Activated B cell treated with CpG ODN at 0.5 μM for 24 hours (primary cell): ENCODE data around the gene ABHD12. TPM values are rescaled to one million over a fixed set of nuclear protein-coding genes. Genes with fewer than 3 reads are reported as not detected.

Experiments
- ATAC-seq: fragments of 200-7000 bp; cut with Tn5 transposase; one replicate; pipeline ENCODE4 v1.10.0; 2021; ENCODE audit warnings: low read depth, mild to moderate bottlenecking, moderate library complexity
- CTCF ChIA-PET: fragments of 350-600 bp; sonication (Branson Sonifier 250); formaldehyde crosslinking; loops from one replicate; lab custom pipeline; 2021; ENCODE audit warnings: antibody characterized with exemption; lab: Charles Lee
- POLR2A ChIA-PET: fragments of 350-600 bp; sonication (Branson Sonifier 250); formaldehyde crosslinking; loops from one replicate; lab custom pipeline; 2021; ENCODE audit warnings: antibody characterized with exemption; lab: Charles Lee
- DNase-seq: peaks from one replicate; pipeline ENCODE4 v3.0.0; 2022
- H3K27ac Mint-ChIP-seq: one replicate; pipeline ENCODE4 v1.8.0; 2020; ENCODE audit warnings: mixed read lengths
- H3K27me3 Mint-ChIP-seq: one replicate; pipeline ENCODE4 v1.8.0; 2021; ENCODE audit warnings: mixed read lengths
- H3K36me3 Mint-ChIP-seq: one replicate; pipeline ENCODE4 v1.8.0; 2021; ENCODE audit warnings: low read depth, mixed read lengths
- H3K4me1 Mint-ChIP-seq: one replicate; pipeline ENCODE4 v1.8.0; 2021; ENCODE audit warnings: mixed read lengths
- H3K4me3 Mint-ChIP-seq: one replicate; pipeline ENCODE4 v1.8.0; 2020; ENCODE audit warnings: mild to moderate bottlenecking, mixed read lengths
- H3K9me3 Mint-ChIP-seq: one replicate; pipeline ENCODE4 v1.8.0; 2020; ENCODE audit warnings: mixed read lengths
- intact Hi-C: fragments of 100-400 bp; cut with micrococcal nuclease; formaldehyde crosslinking; loops from one replicate; pipeline ENCODE4 v1.15.1; 2024
- total RNA-seq: library from RNA; stranded (reverse); gene quantifications from 2 replicates; pipeline ENCODE4 v1.2.3, GENCODE V29; 2022
- TF ChIP-seq, protein P1 (sequence below): fragments of 200-600 bp; IDR thresholded peaks from one replicate; pipeline ENCODE4 v1.8.0; 2022; ENCODE audit warnings: antibody characterized with exemption, mild to moderate bottlenecking

Gene ABHD12
- total RNA-seq, 1 donor from 2014 or later: 16.3 TPM

DNA sequence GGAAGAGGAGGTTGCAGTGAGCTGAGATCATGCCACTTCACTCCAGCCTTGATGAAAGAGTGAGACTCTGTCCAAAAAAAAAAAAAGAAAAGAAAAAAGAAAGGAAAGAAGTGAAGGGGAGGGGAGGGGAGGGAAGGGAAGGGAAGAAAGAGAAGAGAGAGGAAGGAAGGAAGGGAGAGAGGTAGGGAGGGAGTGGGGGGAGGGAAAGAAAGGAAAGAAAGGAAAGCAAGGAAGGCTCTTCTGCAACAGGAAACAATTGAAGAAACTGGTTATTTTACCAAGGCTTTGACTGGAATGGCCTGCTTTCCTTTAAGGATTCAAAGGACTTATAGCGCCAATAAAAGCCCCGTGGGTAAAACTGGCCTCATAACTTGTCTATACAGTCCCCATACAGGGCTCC lies 64.6 kb downstream of the ABHD12 start:
- TF ChIP-seq, protein P1, sequence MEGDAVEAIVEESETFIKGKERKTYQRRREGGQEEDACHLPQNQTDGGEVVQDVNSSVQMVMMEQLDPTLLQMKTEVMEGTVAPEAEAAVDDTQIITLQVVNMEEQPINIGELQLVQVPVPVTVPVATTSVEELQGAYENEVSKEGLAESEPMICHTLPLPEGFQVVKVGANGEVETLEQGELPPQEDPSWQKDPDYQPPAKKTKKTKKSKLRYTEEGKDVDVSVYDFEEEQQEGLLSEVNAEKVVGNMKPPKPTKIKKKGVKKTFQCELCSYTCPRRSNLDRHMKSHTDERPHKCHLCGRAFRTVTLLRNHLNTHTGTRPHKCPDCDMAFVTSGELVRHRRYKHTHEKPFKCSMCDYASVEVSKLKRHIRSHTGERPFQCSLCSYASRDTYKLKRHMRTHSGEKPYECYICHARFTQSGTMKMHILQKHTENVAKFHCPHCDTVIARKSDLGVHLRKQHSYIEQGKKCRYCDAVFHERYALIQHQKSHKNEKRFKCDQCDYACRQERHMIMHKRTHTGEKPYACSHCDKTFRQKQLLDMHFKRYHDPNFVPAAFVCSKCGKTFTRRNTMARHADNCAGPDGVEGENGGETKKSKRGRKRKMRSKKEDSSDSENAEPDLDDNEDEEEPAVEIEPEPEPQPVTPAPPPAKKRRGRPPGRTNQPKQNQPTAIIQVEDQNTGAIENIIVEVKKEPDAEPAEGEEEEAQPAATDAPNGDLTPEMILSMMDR: no peak
- peaks cover 22% of the 10 kb centered on the region for H3K4me1 Mint-ChIP-seq
- H3K36me3 Mint-ChIP-seq: peaks cover 8% of the 10 kb centered on the region
- intact Hi-C loops: no loop called here
- DNase-seq (no peak), ATAC-seq (no peak)
- ChIA-PET CTCF (no interaction called here), POLR2A (no interaction called here)
- H3K27me3 Mint-ChIP-seq: no peaks in the 10 kb centered on the region
- H3K4me3 Mint-ChIP-seq: no peak overlapping the region
- no peaks in the 10 kb centered on the region for H3K9me3 Mint-ChIP-seq
- no peak overlapping the region for H3K27ac Mint-ChIP-seq

DNA sequence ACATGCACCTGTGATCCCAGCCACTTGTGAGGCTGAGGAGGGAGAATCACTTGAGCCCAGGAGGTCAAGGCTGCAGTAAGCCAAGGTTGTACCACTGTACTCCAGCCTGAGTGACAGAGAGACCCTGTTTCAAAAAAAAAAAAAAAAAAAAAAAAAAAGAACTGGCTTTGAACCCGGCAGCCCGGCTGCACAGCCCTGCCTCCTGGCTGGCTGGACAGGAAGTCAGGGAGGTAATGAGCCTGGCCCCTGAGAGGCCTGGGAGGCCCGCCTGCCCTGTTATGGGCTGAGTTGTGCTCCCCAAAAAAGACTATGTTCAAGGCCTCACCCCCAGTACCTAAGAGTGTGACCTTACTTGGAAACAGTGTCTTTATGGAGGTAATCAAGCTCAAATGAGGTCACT lies 65.6 kb downstream of the ABHD12 start:
- TF ChIP-seq, protein P1: no peak
- intact Hi-C loops: no loop called here
- peaks cover 10% of the 10 kb centered on the region for H3K36me3 Mint-ChIP-seq
- H3K9me3 Mint-ChIP-seq: no peaks in the 10 kb centered on the region
- POLR2A ChIA-PET: no interaction called here
- H3K4me3 Mint-ChIP-seq: no peak overlapping the region
- H3K4me1 Mint-ChIP-seq: peaks cover 20% of the 10 kb centered on the region
- ATAC-seq: no peak
- CTCF ChIA-PET: interaction anchor here (1.6 kb wide), 1 partner anchor 74 kb away, joined by 5 read pairs; no protein-coding TSS in a partner anchor
- DNase-seq: no peak
- H3K27me3 Mint-ChIP-seq: no peaks in the 10 kb centered on the region
- no peak overlapping the region for H3K27ac Mint-ChIP-seq

DNA sequence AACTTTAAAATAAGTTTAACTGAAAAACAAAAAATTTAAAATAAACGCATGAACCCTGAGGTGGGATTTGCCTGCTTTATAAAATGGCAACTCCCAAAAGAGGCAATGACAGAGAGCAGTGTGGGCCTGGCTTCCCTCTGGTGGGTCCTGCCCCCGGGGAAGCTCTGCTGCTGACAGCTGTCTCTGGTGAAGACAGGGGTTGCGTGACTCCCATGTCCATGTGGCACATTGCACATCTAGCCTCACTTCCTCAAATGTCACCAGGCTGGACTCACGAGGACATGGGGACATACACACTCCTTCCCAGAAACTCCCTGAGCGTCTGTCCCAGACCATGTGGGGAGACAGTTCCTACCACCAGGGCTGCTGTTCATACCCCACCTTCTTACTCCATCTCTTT lies 66.2 kb downstream of the ABHD12 start:
- H3K4me3 Mint-ChIP-seq: no peak overlapping the region
- H3K27me3 Mint-ChIP-seq: no peaks in the 10 kb centered on the region
- no peak overlapping the region for H3K27ac Mint-ChIP-seq
- H3K4me1 Mint-ChIP-seq: peaks cover 21% of the 10 kb centered on the region
- peaks cover 10% of the 10 kb centered on the region for H3K36me3 Mint-ChIP-seq
- ATAC-seq (no peak), DNase-seq (no peak)
- intact Hi-C loops: no loop called here
- TF ChIP-seq, protein P1: no peak
- ChIA-PET POLR2A (interaction anchor here (0.9 kb wide), 1 partner anchor 10 kb away, joined by 3 read pairs; no protein-coding TSS in a partner anchor), CTCF (interaction anchor here (1.6 kb wide), 1 partner anchor 75 kb away, joined by 5 read pairs; no protein-coding TSS in a partner anchor)
- no peaks in the 10 kb centered on the region for H3K9me3 Mint-ChIP-seq

DNA sequence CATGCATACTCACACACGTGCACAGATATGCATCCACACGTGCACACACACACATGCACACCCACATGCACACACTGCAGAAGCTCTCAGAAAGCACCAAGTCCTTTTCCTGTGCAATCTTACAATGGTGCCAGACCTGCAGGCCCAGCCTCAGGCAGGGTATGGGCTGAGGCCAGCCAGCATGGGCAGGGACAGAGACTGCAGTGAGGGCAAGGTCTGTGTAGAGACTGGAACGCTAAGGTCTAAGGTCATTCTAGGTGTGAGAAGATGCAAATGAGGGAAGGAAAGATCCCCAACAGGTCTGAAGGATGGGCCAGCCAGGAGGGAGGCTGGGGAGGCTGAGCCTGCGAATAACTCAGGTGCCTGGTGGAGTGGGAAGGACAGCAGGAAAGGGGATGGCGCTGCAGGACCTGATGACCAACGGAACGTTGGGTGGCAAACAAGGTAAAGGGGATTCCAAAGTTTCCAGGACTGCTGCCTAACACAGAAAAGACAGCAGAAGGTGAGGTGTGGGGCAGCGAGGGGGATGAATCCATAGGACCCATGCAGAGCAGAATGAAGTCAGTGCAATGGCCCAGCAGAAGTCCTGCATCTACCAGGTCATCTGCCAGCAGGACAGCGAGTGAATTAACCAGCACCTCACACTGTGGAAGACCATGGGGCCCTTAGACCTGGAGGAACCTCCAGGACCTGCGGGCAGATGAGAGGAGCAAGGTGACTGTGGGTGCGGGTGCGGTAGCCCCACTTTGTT lies 67.0 kb downstream of the ABHD12 start:
- peaks cover 28% of the 10 kb centered on the region for H3K4me1 Mint-ChIP-seq
- TF ChIP-seq, protein P1: no peak
- H3K9me3 Mint-ChIP-seq: no peaks in the 10 kb centered on the region
- H3K27ac Mint-ChIP-seq: no peak overlapping the region
- DNase-seq (peak; percentile 11), ATAC-seq (no peak)
- peaks cover 10% of the 10 kb centered on the region for H3K36me3 Mint-ChIP-seq
- no peak overlapping the region for H3K4me3 Mint-ChIP-seq
- intact Hi-C loops: no loop called here
- ChIA-PET POLR2A (interaction anchor here (0.9 kb wide), 1 partner anchor 9 kb away, joined by 3 read pairs; no protein-coding TSS in a partner anchor), CTCF (no interaction called here)
- no peaks in the 10 kb centered on the region for H3K27me3 Mint-ChIP-seq

DNA sequence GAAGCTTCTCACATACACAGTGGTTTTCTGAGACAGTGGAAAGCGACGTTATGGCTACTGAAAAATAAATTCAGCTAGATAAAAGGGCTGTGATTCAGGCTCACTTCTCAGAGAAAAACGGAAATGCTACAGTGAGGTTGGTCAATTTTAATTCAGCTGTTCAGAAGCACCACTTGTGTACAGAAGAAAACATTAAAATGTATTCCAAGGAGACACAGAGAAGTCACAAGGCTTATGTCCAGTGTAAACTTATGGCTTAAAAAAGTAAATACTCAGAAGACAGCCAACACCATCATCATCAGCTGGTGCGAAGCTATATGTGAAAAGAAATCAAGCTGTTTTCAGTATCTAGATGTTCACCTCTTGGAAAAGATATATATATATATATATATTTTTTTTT lies 68.6 kb downstream of the ABHD12 start:
- CTCF ChIA-PET: no interaction called here
- ATAC-seq (no peak), DNase-seq (no peak)
- Mint-ChIP-seq H3K4me3 (no peak overlapping the region), H3K36me3 (peaks cover 10% of the 10 kb centered on the region), H3K27me3 (no peaks in the 10 kb centered on the region), H3K9me3 (no peaks in the 10 kb centered on the region), H3K27ac (no peak overlapping the region), H3K4me1 (peaks cover 45% of the 10 kb centered on the region)
- TF ChIP-seq, protein P1: no peak
- intact Hi-C loops: no loop called here
- POLR2A ChIA-PET: no interaction called here
